ENCODE measurements around the gene LGALS7.
"Not testable (repeated sequence)": the region's sequence is repeated elsewhere in the genome, so short reads cannot be mapped to it uniquely, and the experiment has no call there.

The LGALS7 gene

GRCh38 chr19:38799104-38799503 lies 25.8 kb upstream of the LGALS7 start:
- no peak for TF ChIP-seq POLR2A (IDR thresholded peaks at IDR 0.05; ENCODE audit: low read depth, low read length)
- TF ChIP-seq PAX5 (IDR thresholded peaks at IDR 0.05; ENCODE audit: insufficient read depth, low read length, severe bottlenecking) = no peak
- TF ChIP-seq POLR2AphosphoS5 (IDR thresholded peaks at IDR 0.05; ENCODE audit: low read depth, low read length) = no peak
- no peak for TF ChIP-seq TAF1 (IDR thresholded peaks at IDR 0.05; ENCODE audit: low read depth, low read length)
- no peak for TF ChIP-seq SPI1 (IDR thresholded peaks at IDR 0.05; ENCODE audit: low read depth, low read length)
- TF ChIP-seq POU2F2 (IDR thresholded peaks at IDR 0.05; ENCODE audit: low read depth, low read length) = no peak
- DNase-seq (ENCODE audit: insufficient read length, low spot score) (no peak), FAIRE-seq (no peak)

- FAIRE-seq; DNase-seq (ENCODE audit: insufficient read length, low spot score): not testable (repeated sequence)
Observed at GRCh38 chr19:38797781-38798180, 24.5 kb upstream of the LGALS7 start.

- DNase-seq (ENCODE audit: insufficient read length, low spot score) (no peak), FAIRE-seq (no peak)
- TF ChIP-seq POLR2AphosphoS5 (IDR thresholded peaks at IDR 0.05; ENCODE audit: low read depth, low read length) (no peak), SPI1 (IDR thresholded peaks at IDR 0.05; ENCODE audit: low read depth, low read length) (no peak), POU2F2 (IDR thresholded peaks at IDR 0.05; ENCODE audit: low read depth, low read length) (no peak), POLR2A (IDR thresholded peaks at IDR 0.05; ENCODE audit: low read depth, low read length) (no peak), TAF1 (IDR thresholded peaks at IDR 0.05; ENCODE audit: low read depth, low read length) (no peak), PAX5 (IDR thresholded peaks at IDR 0.05; ENCODE audit: insufficient read depth, low read length, severe bottlenecking) (no peak)
Observed at GRCh38 chr19:38796154-38796553, 22.8 kb upstream of the LGALS7 start.

GRCh38 chr19:38795549-38795948 lies 22.2 kb upstream of the LGALS7 start:
- DNase-seq (ENCODE audit: insufficient read length, low spot score) (no peak), FAIRE-seq (no peak)
- no peak for TF ChIP-seq POU2F2 (IDR thresholded peaks at IDR 0.05; ENCODE audit: low read depth, low read length)
- TF ChIP-seq SPI1 (IDR thresholded peaks at IDR 0.05; ENCODE audit: low read depth, low read length) = no peak
- TF ChIP-seq TAF1 (IDR thresholded peaks at IDR 0.05; ENCODE audit: low read depth, low read length) = no peak
- TF ChIP-seq POLR2AphosphoS5 (IDR thresholded peaks at IDR 0.05; ENCODE audit: low read depth, low read length) = no peak
- TF ChIP-seq POLR2A (IDR thresholded peaks at IDR 0.05; ENCODE audit: low read depth, low read length) = no peak
- TF ChIP-seq PAX5 (IDR thresholded peaks at IDR 0.05; ENCODE audit: insufficient read depth, low read length, severe bottlenecking) = no peak

GRCh38 chr19:38793671-38794070 lies 20.4 kb upstream of the LGALS7 start:
- no peak for FAIRE-seq
- no peak for DNase-seq (ENCODE audit: insufficient read length, low spot score)
- TF ChIP-seq POLR2A (IDR thresholded peaks at IDR 0.05; ENCODE audit: low read depth, low read length) = no peak
- TF ChIP-seq POLR2AphosphoS5 (IDR thresholded peaks at IDR 0.05; ENCODE audit: low read depth, low read length) = no peak
- no peak for TF ChIP-seq POU2F2 (IDR thresholded peaks at IDR 0.05; ENCODE audit: low read depth, low read length)
- no peak for TF ChIP-seq TAF1 (IDR thresholded peaks at IDR 0.05; ENCODE audit: low read depth, low read length)
- no peak for TF ChIP-seq PAX5 (IDR thresholded peaks at IDR 0.05; ENCODE audit: insufficient read depth, low read length, severe bottlenecking)
- no peak for TF ChIP-seq SPI1 (IDR thresholded peaks at IDR 0.05; ENCODE audit: low read depth, low read length)

GRCh38 chr19:38793177-38793576 lies 19.9 kb upstream of the LGALS7 start:
- DNase-seq (ENCODE audit: insufficient read length, low spot score) (no peak), FAIRE-seq (peak; percentile 9)
- no peak for TF ChIP-seq POU2F2 (IDR thresholded peaks at IDR 0.05; ENCODE audit: low read depth, low read length)
- TF ChIP-seq PAX5 (IDR thresholded peaks at IDR 0.05; ENCODE audit: insufficient read depth, low read length, severe bottlenecking) = no peak
- TF ChIP-seq SPI1 (IDR thresholded peaks at IDR 0.05; ENCODE audit: low read depth, low read length) = no peak
- TF ChIP-seq POLR2AphosphoS5 (IDR thresholded peaks at IDR 0.05; ENCODE audit: low read depth, low read length) = no peak
- TF ChIP-seq TAF1 (IDR thresholded peaks at IDR 0.05; ENCODE audit: low read depth, low read length) = no peak
- TF ChIP-seq POLR2A (IDR thresholded peaks at IDR 0.05; ENCODE audit: low read depth, low read length) = no peak

- DNase-seq (ENCODE audit: insufficient read length, low spot score) (no peak), FAIRE-seq (peak; percentile 85)
- TF ChIP-seq SPI1 (IDR thresholded peaks at IDR 0.05; ENCODE audit: low read depth, low read length) (no peak), PAX5 (IDR thresholded peaks at IDR 0.05; ENCODE audit: insufficient read depth, low read length, severe bottlenecking) (no peak), POLR2A (IDR thresholded peaks at IDR 0.05; ENCODE audit: low read depth, low read length) (no peak)
Observed at GRCh38 chr19:38792250-38793111, 19.2 kb upstream of the LGALS7 start.

- FAIRE-seq = peak; percentile 100
- not testable (repeated sequence) for DNase-seq (ENCODE audit: insufficient read length, low spot score)
Observed at GRCh38 chr19:38791451-38792064, 18.2 kb upstream of the LGALS7 start.

GRCh38 chr19:38790507-38791403 lies 17.4 kb upstream of the LGALS7 start:
- not testable (repeated sequence) for FAIRE-seq; DNase-seq (ENCODE audit: insufficient read length, low spot score)

All from GM12891 (cell line).